Dorsolateral prefrontal cortex (tissue), 118 donors: ENCODE measurements around the gene GOLGA8F. TPM values are rescaled to one million over a fixed set of nuclear protein-coding genes. Genes with fewer than 3 reads are reported as not detected.

Experiments
- microRNA-seq, 43 experiments: library from miRNA; unstranded; fragments of <30 nt; microRNA quantifications; one replicate each; pipeline ENCODE4 v1.2.0, GENCODE V29; 2022
- total RNA-seq, 120 experiments: library from RNA; stranded (reverse); gene quantifications; one replicate each; pipeline versions ENCODE4 v1.2.3 to v1.2.4, GENCODE V29; 2022

GOLGA8F gene
- total RNA-seq, 120 experiments from 2014 or later: 0.07 to 0.20 (median 0.14) TPM; not detected in 106

Small RNA genes within 50 kb of the gene (microRNA-seq; reads per million reads assigned to microRNA genes)
- gene MIR4509-2: 0 reads per million in 43 experiments

Other genes with a start within 250 kb of the GOLGA8F start
- gene HERC2, start 56.5 kb upstream of the GOLGA8F start, total RNA-seq: 100 to 1,000 TPM; 101 to 191 (median 141) TPM
- gene GOLGA6L24, start 20.6 kb upstream of the GOLGA8F start, total RNA-seq: under 1 TPM in 2 of 120 experiments, not detected in 118; 0.17 to 0.26 TPM
- under 1 TPM in 8 of 120 experiments, not detected in 112; 0.07 to 0.33 (median 0.15) TPM for gene GOLGA8G, start 154.3 kb downstream of the GOLGA8F start, total RNA-seq
- gene GOLGA6L25, start 174.9 kb downstream of the GOLGA8F start, total RNA-seq: under 1 TPM in 2 of 120 experiments, not detected in 118; 0.22 to 0.32 TPM